GM18861 (cell line): ENCODE measurements around the gene PLEKHH1.

Experiments used
- ATAC-seq: cut with Tn5 transposase; IDR thresholded peaks from one replicate; pipeline ENCODE4 v1.9.1; 2021; ENCODE audit not compliant: unreplicated experiment

The PLEKHH1 gene

DNA sequence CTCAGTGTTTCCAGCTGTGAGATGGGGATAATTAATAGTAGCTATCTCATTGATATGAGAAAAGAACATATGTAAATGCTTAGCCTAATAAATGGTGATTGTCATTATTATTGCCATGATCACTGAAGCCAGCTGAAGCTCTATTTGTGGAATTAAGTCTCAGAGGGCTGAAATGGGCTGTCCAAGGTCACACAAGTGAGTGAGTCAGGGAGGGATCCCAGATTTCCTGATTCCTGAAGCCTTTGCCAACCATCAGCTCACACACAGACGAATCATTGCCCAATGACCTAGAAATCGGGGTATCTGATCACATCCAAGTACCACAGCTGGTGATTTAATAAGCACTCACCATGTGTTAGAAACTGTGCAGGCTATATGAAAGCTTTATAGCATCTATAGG lies 23.0 kb upstream of the PLEKHH1 start:
- no peak for ATAC-seq

GRCh38 chr14:67510836-67511235 lies 22.3 kb upstream of the PLEKHH1 start:
- no peak for ATAC-seq

DNA sequence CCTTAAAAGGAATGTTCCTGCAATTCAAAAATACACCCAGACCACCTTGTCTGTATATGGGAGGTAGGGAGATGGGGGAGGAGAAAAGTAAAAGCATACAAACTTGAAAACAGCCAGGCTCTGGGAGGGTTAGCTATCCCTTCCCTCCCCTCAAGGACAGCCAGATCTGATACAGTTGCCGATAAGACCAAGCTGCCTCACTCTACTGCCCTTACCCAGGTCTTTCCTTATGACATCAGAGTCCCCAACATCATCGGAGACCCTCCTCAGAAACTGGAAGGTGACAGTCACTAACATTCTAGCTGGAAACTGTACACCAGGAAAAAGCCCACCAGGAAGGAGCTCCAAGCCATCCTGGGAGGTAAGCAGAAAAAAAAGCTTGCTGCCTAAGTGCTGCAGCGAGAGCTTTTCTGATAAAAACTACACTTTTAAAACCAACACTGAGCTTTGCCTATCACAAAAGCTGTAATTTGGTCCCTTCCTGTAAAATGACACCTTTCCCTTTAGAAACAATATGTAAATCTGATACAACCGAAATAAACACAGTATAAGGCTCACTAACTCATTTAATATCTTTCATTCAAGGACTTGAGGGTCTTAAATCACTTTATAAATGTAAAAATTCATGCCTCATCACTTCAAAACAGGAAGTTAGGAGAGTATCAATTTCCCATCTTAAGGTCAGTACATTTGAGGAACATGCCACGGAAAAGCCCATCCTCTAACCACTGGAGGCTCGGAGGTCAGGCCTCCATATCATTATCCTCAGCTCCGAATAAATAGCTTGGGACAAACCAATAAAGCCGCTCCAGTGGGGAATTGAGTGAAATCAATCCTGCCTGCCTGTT lies 20.4 kb upstream of the PLEKHH1 start:
- ATAC-seq = no peak

GRCh38 chr14:67513631-67514108 lies 19.4 kb upstream of the PLEKHH1 start:
- no peak for ATAC-seq

DNA sequence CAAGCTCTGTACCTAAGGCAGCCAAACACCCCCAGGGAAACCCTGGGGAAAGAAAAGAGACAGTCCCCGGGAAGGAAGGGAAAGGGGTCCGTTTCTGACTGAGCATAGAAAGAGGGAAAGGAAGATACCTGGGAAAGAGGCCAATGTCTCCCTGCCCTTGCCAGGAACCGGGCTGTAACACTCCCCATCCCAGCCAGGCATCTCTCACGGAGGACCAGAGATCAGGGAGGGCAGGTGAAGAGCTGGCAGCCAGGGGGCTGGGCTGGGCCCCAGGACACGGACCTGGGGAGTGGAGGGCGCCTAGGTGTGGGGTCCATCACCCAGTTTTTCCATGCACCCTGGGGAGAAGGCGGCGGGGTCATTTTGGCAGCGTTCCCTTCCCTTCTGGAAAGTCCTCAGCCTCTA lies 18.9 kb upstream of the PLEKHH1 start:
- ATAC-seq = no peak

- no peak for ATAC-seq
These were observed 18.3 kb upstream of the PLEKHH1 start for GRCh38 chr14:67514650-67515385.

DNA sequence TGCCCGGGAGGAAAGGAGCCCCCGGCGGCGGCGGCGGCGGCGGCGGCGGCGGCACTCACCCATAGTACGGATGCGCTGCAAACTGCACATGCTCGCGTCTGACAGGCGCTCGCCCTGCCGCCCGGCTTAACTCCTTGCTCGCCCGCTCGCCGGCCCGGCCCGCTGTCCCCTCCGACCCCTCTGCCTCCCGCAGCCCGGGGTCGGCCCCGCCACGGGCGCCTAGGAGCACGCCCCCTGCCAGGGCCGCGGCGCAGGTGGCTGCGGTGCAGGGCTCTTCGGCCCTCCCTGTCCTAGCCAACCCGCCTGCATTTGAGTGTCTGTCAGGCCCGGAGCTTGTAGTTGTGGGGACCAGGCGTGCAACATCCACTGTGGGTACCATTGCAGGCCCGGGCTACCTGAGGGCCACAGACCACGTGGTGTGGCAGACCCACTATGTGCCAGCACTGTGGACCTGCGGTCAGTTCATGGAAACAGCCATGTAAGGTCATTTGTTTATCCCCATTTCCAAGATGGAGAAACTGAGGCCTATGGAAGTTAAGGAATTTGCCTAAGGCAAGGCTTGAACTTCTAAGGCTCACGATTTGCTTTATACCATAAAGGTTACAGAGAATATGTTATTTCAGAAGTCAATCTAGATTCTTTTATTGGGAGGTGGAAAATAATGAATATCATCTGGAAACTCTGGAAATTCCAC lies 17.6 kb upstream of the PLEKHH1 start:
- no peak for ATAC-seq

DNA sequence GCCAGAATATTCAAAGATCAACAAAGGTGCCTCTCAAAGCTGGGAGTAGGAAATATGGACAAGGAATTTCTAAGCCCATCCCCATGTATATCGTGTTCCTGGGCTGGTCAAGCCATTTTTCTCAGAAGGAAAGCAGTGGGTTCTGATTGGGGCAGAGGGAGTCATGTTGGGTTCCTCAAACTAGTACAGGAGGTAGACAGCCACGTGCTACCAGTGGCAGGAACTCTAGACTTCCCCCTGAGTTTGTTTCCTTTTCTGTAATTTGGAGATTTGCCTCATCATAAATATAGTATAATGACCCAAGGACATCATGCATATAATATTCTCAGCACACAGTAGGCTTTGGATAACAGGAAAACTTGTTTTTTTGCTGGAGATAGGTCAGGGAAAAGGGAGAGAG lies 16.4 kb upstream of the PLEKHH1 start:
- ATAC-seq = no peak

- no peak for ATAC-seq
These were observed 16.0 kb upstream of the PLEKHH1 start for GRCh38 chr14:67517083-67517482.

DNA sequence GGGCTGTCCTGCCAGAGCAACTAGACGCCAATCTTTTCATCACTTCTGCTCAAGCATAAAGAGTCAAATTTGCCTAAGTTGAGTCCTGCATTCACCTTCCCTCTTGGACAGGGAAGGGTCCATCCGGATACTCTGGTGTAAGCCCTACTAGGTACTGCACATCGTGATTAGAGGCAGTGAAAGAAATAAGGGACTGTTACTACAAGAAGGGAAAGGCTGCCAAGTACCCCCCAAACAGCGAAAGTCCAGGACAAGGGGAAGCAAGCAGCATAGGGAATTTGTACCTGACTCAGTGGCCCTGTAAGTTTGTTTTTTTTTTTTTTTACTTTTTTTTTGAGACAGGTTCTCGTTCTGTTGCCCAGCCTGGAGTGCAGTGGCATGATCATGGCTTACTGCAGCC lies 13.7 kb upstream of the PLEKHH1 start:
- ATAC-seq = no peak

- no peak for ATAC-seq
These were observed 12.6 kb upstream of the PLEKHH1 start for GRCh38 chr14:67520482-67520881.

GRCh38 chr14:67522270-67522669 lies 10.8 kb upstream of the PLEKHH1 start:
- no peak for ATAC-seq

GRCh38 chr14:67523764-67524633 lies 9.1 kb upstream of the PLEKHH1 start:
- no peak for ATAC-seq

DNA sequence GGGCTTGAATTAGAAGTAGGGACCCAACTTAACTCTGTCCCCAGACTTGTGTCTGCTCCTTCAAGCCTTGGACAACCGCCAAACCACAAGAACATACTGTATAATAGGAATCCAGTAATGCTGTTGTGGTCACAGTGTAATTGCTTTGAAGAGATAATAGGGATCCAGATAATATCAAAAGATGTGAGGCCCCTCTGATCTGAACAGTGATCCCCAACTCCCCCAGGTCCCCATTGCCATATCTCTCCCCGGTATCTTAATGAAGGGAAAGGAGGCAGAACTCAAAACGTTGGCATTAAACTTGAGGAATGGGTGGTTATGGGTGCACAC lies 8.5 kb upstream of the PLEKHH1 start:
- no peak for ATAC-seq

DNA sequence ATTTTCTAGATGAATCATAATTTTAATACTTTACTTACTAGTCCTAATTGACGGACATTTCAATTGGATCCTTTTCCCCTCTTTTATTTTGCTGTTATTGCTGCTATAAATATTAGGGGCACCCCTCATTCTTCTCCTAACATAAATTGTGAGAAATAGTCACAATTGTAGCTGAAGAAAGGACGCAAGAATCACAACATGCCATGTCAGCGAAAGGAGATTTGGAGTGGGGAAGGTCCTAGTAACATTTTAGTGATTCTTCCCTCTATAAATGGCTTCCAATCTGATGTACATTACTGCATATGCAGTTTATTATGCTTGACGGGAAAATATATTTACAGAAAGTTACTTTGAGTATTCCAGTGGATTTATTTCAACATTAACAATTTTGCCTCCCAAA lies 7.7 kb upstream of the PLEKHH1 start:
- ATAC-seq = no peak

GRCh38 chr14:67526181-67526580 lies 6.9 kb upstream of the PLEKHH1 start:
- ATAC-seq = no peak

- no peak for ATAC-seq
These were observed 6.2 kb upstream of the PLEKHH1 start for GRCh38 chr14:67526676-67527459.

GRCh38 chr14:67527756-67528155 lies 5.3 kb upstream of the PLEKHH1 start:
- ATAC-seq = no peak

GRCh38 chr14:67528276-67528675 lies 4.8 kb upstream of the PLEKHH1 start:
- no peak for ATAC-seq
